ENCODE data around the gene HOXB7. TPM values are rescaled to one million over a fixed set of nuclear protein-coding genes. Genes with fewer than 3 reads are reported as not detected.

The HOXB7 gene
- total RNA-seq, 1 donor from 2014 or later: 0.30 TPM

GRCh38 chr17:48588528-48588927, 22.3 kb downstream of the HOXB7 start:
- intact Hi-C loops (cut with micrococcal nuclease): no loop called here
- DNase-seq: no peak
- no peak for ATAC-seq

- intact Hi-C loops (cut with micrococcal nuclease): no loop called here
- DNase-seq: no peak
- ATAC-seq: no peak
Observed at GRCh38 chr17:48588074-48588415, 22.8 kb downstream of the HOXB7 start.

- no peak for ATAC-seq
- intact Hi-C loops (cut with micrococcal nuclease): no loop called here
Observed at GRCh38 chr17:48587276-48588073, 23.3 kb downstream of the HOXB7 start.

GRCh38 chr17:48586355-48587258, 24.2 kb downstream of the HOXB7 start:
- DNase-seq (no peak), ATAC-seq (no peak)
- intact Hi-C loops (cut with micrococcal nuclease): no loop called here

More at GRCh38 chr17:48587276-48588073, 23.3 kb downstream of the HOXB7 start:
- DNase-seq: no peak

GRCh38 chr17:48584223-48584741, 26.5 kb downstream of the HOXB7 start:
- intact Hi-C loops (cut with micrococcal nuclease): no loop called here
- ATAC-seq (no peak), DNase-seq (no peak)

- ATAC-seq (no peak), DNase-seq (no peak)
- intact Hi-C loops (cut with micrococcal nuclease): no loop called here
Observed at GRCh38 chr17:48583708-48584222, 27.1 kb downstream of the HOXB7 start.

GRCh38 chr17:48582750-48583069, 28.1 kb downstream of the HOXB7 start:
- DNase-seq (no peak), ATAC-seq (no peak)
- intact Hi-C loops (cut with micrococcal nuclease): no loop called here

GRCh38 chr17:48579760-48580554, 30.9 kb downstream of the HOXB7 start:
- DNase-seq (no peak), ATAC-seq (no peak)
- intact Hi-C loops (cut with micrococcal nuclease): no loop called here

- DNase-seq: no peak
- ATAC-seq: no peak
- intact Hi-C loops (cut with micrococcal nuclease): no loop called here
Observed at GRCh38 chr17:48579471-48579759, 31.4 kb downstream of the HOXB7 start.

- DNase-seq: no peak
- no peak for ATAC-seq
- intact Hi-C loops (cut with micrococcal nuclease): no loop called here
Observed at GRCh38 chr17:48578616-48579470, 32.0 kb downstream of the HOXB7 start.

- ATAC-seq: peak; percentile 52
- intact Hi-C loops (cut with micrococcal nuclease): no loop called here
- DNase-seq: peak; percentile 74
Observed at GRCh38 chr17:48577946-48578615, 32.7 kb downstream of the HOXB7 start, which contains the start of gene HOXB4. TSS of gene HOXB4 (minus strand) at chr17:48578350. CDS start at chr17:48578319, 31 bp downstream.

GRCh38 chr17:48577330-48577945, 33.4 kb downstream of the HOXB7 start:
- ATAC-seq (no peak), DNase-seq (no peak)
- intact Hi-C loops (cut with micrococcal nuclease): no loop called here

- DNase-seq (no peak), ATAC-seq (no peak)
- intact Hi-C loops (cut with micrococcal nuclease): no loop called here
Observed at GRCh38 chr17:48576479-48577309, 34.1 kb downstream of the HOXB7 start.

GRCh38 chr17:48575673-48576478, 34.9 kb downstream of the HOXB7 start:
- intact Hi-C loops (cut with micrococcal nuclease): no loop called here
- no peak for ATAC-seq
- no peak for DNase-seq

GRCh38 chr17:48575066-48575582, 35.7 kb downstream of the HOXB7 start:
- intact Hi-C loops (cut with micrococcal nuclease): no loop called here
- DNase-seq: no peak
- no peak for ATAC-seq
